ENCODE results near the gene VAPA.

Gene VAPA

GRCh38 chr18:9933865-9934264, 20.0 kb downstream of the VAPA start:
- DNase-seq (ENCODE audit: low read depth in 2 of 2, low spot score in 1 of 2) = no peak

- DNase-seq (ENCODE audit: low read depth in 2 of 2, low spot score in 1 of 2) = no peak
These were observed 20.5 kb downstream of the VAPA start for GRCh38 chr18:9934274-9934673.

GRCh38 chr18:9941103-9941502, 27.3 kb downstream of the VAPA start:
- DNase-seq (ENCODE audit: low read depth in 2 of 2, low spot score in 1 of 2) = no peak

GRCh38 chr18:9941660-9942059, 27.8 kb downstream of the VAPA start:
- DNase-seq (ENCODE audit: low read depth in 2 of 2, low spot score in 1 of 2) = no peak

GRCh38 chr18:9943311-9943710, 29.5 kb downstream of the VAPA start:
- DNase-seq (ENCODE audit: low read depth in 2 of 2, low spot score in 1 of 2) = no peak

GRCh38 chr18:9944805-9945204, 31.0 kb downstream of the VAPA start:
- no peak for DNase-seq (ENCODE audit: low read depth in 2 of 2, low spot score in 1 of 2)

GRCh38 chr18:9946831-9947230, 33.0 kb downstream of the VAPA start:
- no peak for DNase-seq (ENCODE audit: low read depth in 2 of 2, low spot score in 1 of 2)

- no peak for DNase-seq (ENCODE audit: low read depth in 2 of 2, low spot score in 1 of 2)
These were observed 33.4 kb downstream of the VAPA start for GRCh38 chr18:9947248-9947647.

- no peak for DNase-seq (ENCODE audit: low read depth in 2 of 2, low spot score in 1 of 2)
These were observed 35.5 kb downstream of the VAPA start for GRCh38 chr18:9949315-9949714.

GRCh38 chr18:9949861-9950260, 36.0 kb downstream of the VAPA start:
- DNase-seq (ENCODE audit: low read depth in 2 of 2, low spot score in 1 of 2) = no peak

- DNase-seq (ENCODE audit: low read depth in 2 of 2, low spot score in 1 of 2) = no peak
These were observed 36.6 kb downstream of the VAPA start for GRCh38 chr18:9950289-9951016.

GRCh38 chr18:9951022-9951859, 37.4 kb downstream of the VAPA start:
- DNase-seq (ENCODE audit: low read depth in 2 of 2, low spot score in 1 of 2) = no peak

GRCh38 chr18:9952633-9953416, 39.0 kb downstream of the VAPA start:
- no peak for DNase-seq (ENCODE audit: low read depth in 2 of 2, low spot score in 1 of 2)

GRCh38 chr18:9958861-9959399, 45.1 kb downstream of the VAPA start:
- DNase-seq (ENCODE audit: low read depth in 2 of 2, low spot score in 1 of 2) = no peak

GRCh38 chr18:9959564-9959963, 45.7 kb downstream of the VAPA start:
- DNase-seq (ENCODE audit: low read depth in 2 of 2, low spot score in 1 of 2) = no peak

- DNase-seq (ENCODE audit: low read depth in 2 of 2, low spot score in 1 of 2) = no peak
These were observed 46.6 kb downstream of the VAPA start for GRCh38 chr18:9960258-9960904.

- DNase-seq (ENCODE audit: low read depth in 2 of 2, low spot score in 1 of 2) = no peak
These were observed 47.2 kb downstream of the VAPA start for GRCh38 chr18:9961041-9961440.

- DNase-seq (ENCODE audit: low read depth in 2 of 2, low spot score in 1 of 2) = no peak
These were observed 52.2 kb downstream of the VAPA start for GRCh38 chr18:9965711-9966624.

- no peak for DNase-seq (ENCODE audit: low read depth in 2 of 2, low spot score in 1 of 2)
These were observed 54.4 kb downstream of the VAPA start for GRCh38 chr18:9968081-9968848.
